ENCODE data around the gene BLACAT1. TPM values are rescaled to one million over a fixed set of nuclear protein-coding genes. Genes with fewer than 3 reads are reported as not detected.

Gene BLACAT1
- total and polyA plus RNA-seq, 2 of the 4 experiments (the other 2 are of a cell fraction) = under 0.01 to 0.05 TPM

DNA sequence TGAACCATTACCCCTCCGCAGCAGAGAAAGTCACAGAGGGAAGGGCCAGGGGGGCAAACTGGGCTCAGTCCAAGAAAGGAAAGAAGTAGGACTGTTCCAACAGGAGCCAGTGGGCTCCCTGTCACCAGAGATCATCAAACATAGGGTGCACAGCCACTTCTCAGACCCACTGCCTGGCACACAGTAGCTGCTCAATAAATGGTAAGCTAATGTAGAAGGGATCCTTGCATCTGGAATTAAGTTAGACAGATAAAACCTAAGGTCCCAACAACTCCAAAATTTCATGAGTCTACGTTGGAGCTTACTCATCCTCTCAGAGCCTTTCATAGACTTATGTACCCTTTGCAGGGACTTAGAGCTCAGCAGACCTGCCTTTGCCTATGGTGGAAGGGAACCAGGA lies 3.5 kb downstream of the BLACAT1 start:
- Histone ChIP-seq H3K4me3 (ENCODE audit: insufficient read depth, low read depth, low read length) (no peak overlapping the region), H3K9ac (ENCODE audit: low read depth, low read length) (no peak overlapping the region), H3K4ac (ENCODE audit: low read depth, low read length) (no peak overlapping the region), H2BK5ac (ENCODE audit: low read depth, low read length, poor library complexity, severe bottlenecking) (no peak overlapping the region), H4K91ac (ENCODE audit: insufficient read depth, low read depth, low read length) (no peak overlapping the region), H2AK9ac (replicated peaks; ENCODE audit: low read depth, low read length, poor library complexity) (no peak overlapping the region), H3K27me3 (ENCODE audit: control insufficient read depth, insufficient read depth, low read length) (peaks cover 66% of the 10 kb centered on the region), H2AK5ac (ENCODE audit: low read depth, low read length) (no peak overlapping the region), H2AFZ (replicated peaks; ENCODE audit: low read length, poor library complexity) (no peak overlapping the region), H3K27ac (ENCODE audit: insufficient read depth, low read length) (no peak overlapping the region), H4K20me1 (ENCODE audit: insufficient read depth, low read length) (no peaks in the 10 kb centered on the region), H3K9me3 (ENCODE audit: control insufficient read depth, insufficient read depth, low read length) (0 out of 2 replicates have a peak, but pooled peaks cover 2% of the 10 kb centered on the region), H3K36me3 (ENCODE audit: control insufficient read depth, insufficient read depth, low read length) (no peaks in the 10 kb centered on the region), H3K4me1 (ENCODE audit: control insufficient read depth, insufficient read depth, low read length) (no peaks in the 10 kb centered on the region; the same call in 1 of the 2 replicates), H3K23ac (ENCODE audit: low read depth, low read length) (no peak overlapping the region), H2BK120ac (ENCODE audit: low read depth, low read length) (no peak overlapping the region), H4K8ac (ENCODE audit: low read depth in 2 of 2, low read length in 2 of 2) (no peak overlapping the region), H4K5ac (ENCODE audit: low read depth, low read length) (no peak overlapping the region), H3K4me2 (ENCODE audit: low read depth, low read length) (no peak overlapping the region), H2BK15ac (ENCODE audit: low read depth, low read length) (no peak overlapping the region), H3K56ac (ENCODE audit: extremely low read depth, insufficient read depth, low read length) (no peak overlapping the region), H3K79me1 (ENCODE audit: low read depth in 1 of 2, low read length in 2 of 2) (no peaks in the 10 kb centered on the region), H3K14ac (replicated peaks; ENCODE audit: low read depth, low read length) (no peak overlapping the region), H3K18ac (ENCODE audit: low read depth, low read length) (no peak overlapping the region), H2BK20ac (ENCODE audit: low read depth, low read length) (no peak overlapping the region), H3K9me1 (ENCODE audit: insufficient read depth, low read length) (no peaks in the 10 kb centered on the region)
- ATAC-seq (ENCODE audit: low read depth) (no peak), DNase-seq (no peak)
- WGBS, 2 experiments (ENCODE audit: extremely low coverage in 2 of 2, insufficient read length in 1 of 2) = no CpG with 5 or more reads among the region's 2 CpGs
- intact Hi-C loops (cut with micrococcal nuclease) (no loop called here), in situ Hi-C loops (cut with MboI; ENCODE audit: low sequenced_read_pairs) (no loop called here), dilution Hi-C loops (cut with HindIII; ENCODE audit: low sequenced_read_pairs, unreplicated experiment) (no loop called here)
- TF ChIP-seq RAD21 (IDR thresholded peaks at IDR 0.05; ENCODE audit: low read length) = no peak
- TF ChIP-seq NFE2L2 (IDR thresholded peaks at IDR 0.05; ENCODE audit: low read depth, low read length) = no peak
- no peak for TF ChIP-seq RFX5 (IDR thresholded peaks at IDR 0.05; ENCODE audit: low read depth, low read length)
- no peak for TF ChIP-seq SMC3 (IDR thresholded peaks at IDR 0.05; ENCODE audit: low read depth, low read length)
- TF ChIP-seq MXI1 (IDR thresholded peaks at IDR 0.05; ENCODE audit: borderline replicate concordance, low read depth, low read length) = no peak
- TF ChIP-seq RCOR1 (IDR thresholded peaks at IDR 0.05; ENCODE audit: insufficient replicate concordance, low read length) = no peak
- no peak for TF ChIP-seq CHD1 (IDR thresholded peaks at IDR 0.05; ENCODE audit: low read depth, low read length)
- TF ChIP-seq, protein P1, sequence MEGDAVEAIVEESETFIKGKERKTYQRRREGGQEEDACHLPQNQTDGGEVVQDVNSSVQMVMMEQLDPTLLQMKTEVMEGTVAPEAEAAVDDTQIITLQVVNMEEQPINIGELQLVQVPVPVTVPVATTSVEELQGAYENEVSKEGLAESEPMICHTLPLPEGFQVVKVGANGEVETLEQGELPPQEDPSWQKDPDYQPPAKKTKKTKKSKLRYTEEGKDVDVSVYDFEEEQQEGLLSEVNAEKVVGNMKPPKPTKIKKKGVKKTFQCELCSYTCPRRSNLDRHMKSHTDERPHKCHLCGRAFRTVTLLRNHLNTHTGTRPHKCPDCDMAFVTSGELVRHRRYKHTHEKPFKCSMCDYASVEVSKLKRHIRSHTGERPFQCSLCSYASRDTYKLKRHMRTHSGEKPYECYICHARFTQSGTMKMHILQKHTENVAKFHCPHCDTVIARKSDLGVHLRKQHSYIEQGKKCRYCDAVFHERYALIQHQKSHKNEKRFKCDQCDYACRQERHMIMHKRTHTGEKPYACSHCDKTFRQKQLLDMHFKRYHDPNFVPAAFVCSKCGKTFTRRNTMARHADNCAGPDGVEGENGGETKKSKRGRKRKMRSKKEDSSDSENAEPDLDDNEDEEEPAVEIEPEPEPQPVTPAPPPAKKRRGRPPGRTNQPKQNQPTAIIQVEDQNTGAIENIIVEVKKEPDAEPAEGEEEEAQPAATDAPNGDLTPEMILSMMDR (conservative IDR thresholded peaks at IDR 0.05; ENCODE audit: low read depth, low read length) = no peak
- no peak for TF ChIP-seq FOS (IDR thresholded peaks at IDR 0.05; ENCODE audit: low read depth, low read length)
- TF ChIP-seq MAFK (IDR thresholded peaks at IDR 0.05; ENCODE audit: low read depth, low read length) = no peak
- TF ChIP-seq BHLHE40 (IDR thresholded peaks at IDR 0.05; ENCODE audit: low read depth, low read length) = no peak
- no peak for TF ChIP-seq MAZ (IDR thresholded peaks at IDR 0.05; ENCODE audit: borderline replicate concordance, low read depth, low read length)
- CTCF ChIA-PET = interaction anchor here (0.7 kb wide), 1 partner anchor 12 kb away, joined by 3 read pairs; no protein-coding TSS in a partner anchor
- no TSS peak for BruUV-seq (replicated peaks)
- POLR2A ChIA-PET (ENCODE audit: unreplicated experiment) = no interaction called here

All from IMR-90 (cell line).